NCI-H2171 (cell line): Measurements from ENCODE around the gene DYNC1LI2.
"Not testable (repeated sequence)": the region's sequence is repeated elsewhere in the genome, so short reads cannot be mapped to it uniquely, and the experiment has no call there.

Experiments
- DNase-seq: peaks from one replicate; lab custom pipeline; 2025; lab: John Stamatoyannopoulos, UW

Gene DYNC1LI2

DNA sequence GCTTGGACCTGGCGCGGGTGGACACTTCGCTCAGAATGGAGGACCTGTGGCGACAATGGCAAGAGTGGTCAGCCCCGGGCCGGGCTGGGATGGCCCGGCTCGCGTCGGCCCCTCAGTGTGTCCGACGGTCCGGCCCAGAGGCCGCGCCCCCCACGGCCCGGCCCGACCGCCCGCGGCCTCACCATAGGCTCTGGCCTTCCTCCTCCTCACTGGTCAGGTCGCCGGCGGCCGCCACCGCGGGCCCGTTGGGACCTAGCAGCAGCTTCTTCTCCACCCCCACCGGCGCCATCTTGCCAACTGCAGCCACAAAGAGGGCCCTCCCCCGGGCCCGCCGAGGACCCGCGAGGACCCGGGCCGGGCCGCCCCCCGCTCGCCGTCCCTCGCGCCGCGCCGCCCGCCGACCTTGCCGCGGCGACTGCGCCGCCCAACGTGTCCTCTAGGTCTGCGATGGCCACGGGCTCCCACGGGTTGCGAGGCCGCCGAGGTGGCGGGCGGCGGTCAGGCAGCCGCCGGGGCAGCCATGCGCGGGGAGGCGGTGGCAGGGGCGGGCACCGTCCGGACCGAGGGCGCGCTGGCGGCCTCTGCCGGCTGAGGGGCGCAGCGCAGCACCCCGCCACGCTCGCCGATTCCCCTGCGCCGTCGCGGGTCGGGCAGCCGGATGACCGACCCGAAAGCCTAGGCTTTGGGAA is at the start of gene DYNC1LI2:
Gene DYNC1LI2, minus strand, starts transcription at position 307 of the 689 bp plus-strand sequence. Its CDS starts 18 bp downstream, at position 289.
- peak; percentile 60 for DNase-seq

DNA sequence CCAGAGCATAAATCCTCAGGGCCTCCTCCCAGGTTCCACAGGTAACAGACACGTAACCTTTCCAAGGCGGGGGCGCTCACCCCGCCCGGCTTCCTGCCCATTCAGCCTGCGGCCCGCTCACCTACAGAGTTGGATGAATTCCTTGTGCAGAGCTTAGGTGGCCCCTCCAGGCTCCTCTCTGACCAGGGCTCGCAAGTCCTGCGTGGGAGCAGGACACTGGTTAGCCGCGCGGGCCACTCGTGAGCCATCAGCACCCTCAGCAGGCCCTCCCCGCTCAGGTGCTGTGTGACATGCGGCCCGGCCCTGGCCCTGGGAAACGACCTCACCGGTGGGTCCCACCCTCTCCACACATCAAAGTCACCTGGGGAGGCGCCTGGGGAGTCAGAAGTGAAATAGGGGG is 49.4 kb upstream of the DYNC1LI2 start:
- DNase-seq = no peak

DNA sequence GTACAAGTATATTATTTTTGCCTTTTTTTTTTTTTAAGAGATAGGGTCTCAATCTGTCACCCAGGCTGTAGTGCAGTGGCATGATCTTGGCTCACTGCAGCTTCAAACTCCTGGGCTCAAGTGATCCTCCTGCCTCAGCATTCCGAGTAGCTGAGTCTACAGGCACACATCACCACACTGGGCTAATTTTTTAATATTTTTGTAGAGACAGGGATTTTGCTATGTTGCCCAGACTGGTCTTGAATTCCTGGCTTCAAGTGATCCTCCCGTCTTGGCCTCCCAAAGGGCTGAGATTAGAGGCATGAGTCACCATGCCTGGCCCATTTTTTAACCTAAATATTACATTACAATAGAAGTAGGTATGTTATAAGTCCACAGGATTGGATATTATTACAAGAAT is 46.8 kb upstream of the DYNC1LI2 start:
- no peak for DNase-seq

DNA sequence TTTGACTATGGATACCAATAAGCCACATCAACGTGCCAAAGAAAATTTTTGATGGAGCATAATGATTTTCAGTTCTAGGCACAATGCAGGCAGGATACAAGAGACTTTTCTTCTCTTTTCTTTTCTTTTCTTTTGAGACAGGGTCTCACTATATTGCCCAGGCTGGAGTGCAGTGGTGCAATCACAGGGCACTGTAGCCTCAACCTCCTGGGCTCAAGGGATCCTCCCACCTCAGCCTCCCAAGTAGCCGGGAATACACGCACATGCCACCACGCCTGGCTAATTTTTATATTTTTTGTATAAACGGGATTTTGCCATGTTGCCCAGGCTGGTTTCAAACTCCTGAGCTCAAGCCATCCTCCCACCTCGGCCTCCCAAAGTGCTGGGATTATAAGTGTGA is 42.6 kb upstream of the DYNC1LI2 start:
- not testable (repeated sequence) for DNase-seq

DNA sequence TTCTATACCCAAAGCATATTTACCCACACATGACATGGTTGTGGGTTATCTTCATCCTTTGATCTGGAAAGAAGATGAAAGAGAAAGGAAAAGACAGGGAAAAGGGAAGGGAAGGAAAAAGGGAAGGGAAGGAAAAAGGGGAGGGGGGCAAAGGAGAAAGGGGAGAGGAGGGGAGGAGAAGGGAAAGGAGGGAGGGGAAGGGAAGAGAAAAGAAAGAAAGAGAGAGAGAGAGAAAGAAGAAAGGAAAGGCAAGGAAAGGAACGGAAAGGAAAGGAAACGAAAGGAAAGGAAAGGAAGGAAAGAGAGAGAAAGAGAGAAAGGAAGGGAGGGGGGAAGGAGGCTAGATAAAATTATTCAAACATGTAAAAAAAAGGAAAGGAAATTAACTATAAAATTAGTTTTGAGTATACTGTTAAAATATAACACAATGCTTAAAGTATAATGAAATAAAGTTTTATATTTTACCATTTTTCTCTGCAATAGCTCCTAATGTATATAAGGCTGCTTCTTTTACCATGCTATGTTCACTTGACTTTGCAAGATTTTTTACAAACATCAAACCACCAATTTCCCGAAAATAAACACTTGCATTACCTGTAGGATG is 38.8 kb upstream of the DYNC1LI2 start:
- no peak for DNase-seq

DNA sequence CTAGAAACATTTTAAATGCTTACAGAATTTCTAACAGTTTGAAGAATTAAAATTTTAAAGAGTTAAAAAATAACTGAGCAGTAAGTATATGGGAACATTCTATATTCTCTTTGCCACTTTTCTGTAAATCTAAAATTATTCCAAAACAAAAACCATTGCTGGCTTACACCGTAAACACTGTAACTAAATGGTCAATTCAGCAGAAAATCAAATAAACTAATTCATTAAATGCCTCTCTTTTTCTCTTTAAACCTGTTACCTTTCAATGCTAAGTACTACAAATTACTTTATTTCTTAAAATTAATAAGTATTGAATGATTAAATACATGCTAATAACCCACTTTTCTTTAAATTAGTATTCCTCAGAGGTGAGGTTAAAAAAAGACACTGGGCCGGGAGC is 36.0 kb upstream of the DYNC1LI2 start:
- no peak for DNase-seq

DNA sequence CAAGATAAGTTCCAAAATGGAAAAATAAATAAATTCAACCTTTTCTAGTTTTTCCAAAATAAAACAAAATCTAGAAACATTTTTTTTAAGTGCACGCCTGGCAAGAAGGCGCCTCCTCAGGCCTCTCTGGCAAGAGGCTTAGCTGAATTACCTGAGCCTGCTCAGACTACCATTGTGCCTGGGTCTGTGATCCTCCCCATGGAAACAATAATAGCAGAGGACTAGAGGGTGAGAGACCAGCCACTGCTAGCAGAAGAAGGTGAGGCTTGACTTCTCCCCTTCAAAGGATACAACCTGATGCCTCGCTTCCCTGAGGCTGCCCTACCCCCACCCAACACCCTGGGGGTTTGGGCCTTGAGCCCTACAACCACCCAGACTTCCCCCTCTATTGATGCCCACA is 35.1 kb upstream of the DYNC1LI2 start:
- no peak for DNase-seq

DNA sequence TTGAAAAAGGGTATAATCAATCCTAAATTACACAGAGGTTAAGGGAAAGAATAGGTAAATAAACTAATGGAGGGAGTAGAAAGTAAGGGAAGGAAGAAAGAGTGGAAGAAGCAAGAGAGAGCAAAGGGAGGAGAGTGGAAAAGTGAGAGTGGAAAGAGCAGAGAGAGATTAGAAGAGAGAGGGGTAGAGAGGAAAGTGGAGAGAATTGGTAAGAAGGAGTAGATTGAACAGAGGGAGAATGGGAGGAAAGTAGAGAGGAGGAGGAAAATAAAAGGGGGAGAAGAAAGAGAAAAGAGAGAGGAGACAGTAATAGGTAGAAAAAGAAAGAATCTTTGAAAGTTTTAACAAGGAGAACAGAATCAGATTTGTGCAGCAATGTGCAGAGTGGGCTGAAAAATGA is 25.0 kb upstream of the DYNC1LI2 start:
- DNase-seq = no peak

DNA sequence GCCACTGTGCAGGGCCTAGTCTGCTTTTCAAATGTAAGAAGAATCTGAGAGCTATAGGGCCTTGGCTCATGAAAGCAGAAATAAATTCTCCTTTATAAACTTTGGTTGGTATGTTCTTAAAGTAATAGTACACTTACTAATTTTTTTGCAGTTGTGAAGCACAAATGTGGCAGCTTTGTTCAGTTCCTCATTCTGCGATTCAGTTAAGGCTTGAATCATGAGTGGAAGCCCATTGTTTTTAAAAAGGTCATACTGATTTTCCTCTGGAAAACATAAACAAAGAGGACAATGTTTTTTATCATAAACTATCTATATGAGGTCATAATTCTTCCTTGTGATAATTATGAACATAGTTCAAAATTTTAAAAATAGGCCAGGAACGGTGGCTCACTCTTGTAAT is 23.6 kb upstream of the DYNC1LI2 start:
- DNase-seq = no peak

DNA sequence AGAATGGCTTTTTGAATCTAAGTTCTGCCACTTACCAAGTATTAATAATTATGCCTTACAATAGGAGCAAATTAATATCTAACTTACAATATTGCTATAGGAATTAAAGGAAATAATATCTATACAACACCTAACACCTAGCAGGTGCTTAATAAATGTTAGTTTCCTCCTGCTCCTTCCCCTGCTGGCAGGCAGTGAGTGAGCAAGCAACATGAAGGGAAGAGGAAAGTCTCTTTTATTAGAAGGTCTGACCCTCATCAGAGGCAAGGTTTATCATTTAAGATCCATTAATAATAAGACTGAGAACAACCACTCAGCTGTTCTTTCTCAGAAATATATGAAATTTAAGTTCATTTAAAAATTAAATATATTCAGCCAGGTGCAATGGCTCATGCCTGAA is 6.7 kb upstream of the DYNC1LI2 start:
- DNase-seq = no peak

DNA sequence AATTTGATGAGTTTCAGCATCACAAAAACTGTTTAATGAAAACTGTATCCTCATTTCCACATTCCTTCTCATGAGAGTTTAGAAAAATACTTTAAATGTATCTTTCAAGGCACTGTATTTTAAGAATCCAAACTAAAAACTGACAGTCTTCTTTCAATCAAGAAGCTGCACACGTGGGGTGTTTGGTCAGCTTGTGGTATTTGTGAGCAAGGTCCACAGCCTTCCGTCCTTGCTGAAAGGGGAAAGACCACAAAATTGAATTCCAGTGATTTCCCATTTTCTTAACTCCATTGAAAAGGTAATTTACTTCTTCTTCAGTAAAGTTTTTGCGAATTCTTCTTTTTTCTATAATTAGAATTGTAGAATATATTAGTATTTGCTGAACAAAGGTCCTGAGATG is 3.4 kb upstream of the DYNC1LI2 start:
- DNase-seq = no peak

DNA sequence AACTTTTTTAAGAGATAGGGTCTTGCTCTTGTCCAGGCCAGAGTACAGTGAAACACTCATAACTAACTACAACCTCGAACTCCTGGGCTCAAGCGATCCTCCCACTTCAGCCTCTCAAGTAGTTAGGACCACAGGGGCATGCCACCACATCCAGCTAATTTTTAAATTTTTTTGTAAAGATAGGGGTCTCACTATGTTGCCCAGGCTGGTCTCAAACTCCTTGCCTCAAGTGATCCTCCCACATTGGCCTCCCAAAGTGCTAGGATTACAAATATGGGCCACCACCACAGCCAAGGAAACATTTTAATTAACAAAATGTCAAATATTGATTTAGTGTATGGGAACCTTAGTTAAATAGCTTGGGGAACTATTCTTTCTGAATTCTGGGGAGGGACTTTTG is 2.8 kb upstream of the DYNC1LI2 start:
- DNase-seq = no peak

DNA sequence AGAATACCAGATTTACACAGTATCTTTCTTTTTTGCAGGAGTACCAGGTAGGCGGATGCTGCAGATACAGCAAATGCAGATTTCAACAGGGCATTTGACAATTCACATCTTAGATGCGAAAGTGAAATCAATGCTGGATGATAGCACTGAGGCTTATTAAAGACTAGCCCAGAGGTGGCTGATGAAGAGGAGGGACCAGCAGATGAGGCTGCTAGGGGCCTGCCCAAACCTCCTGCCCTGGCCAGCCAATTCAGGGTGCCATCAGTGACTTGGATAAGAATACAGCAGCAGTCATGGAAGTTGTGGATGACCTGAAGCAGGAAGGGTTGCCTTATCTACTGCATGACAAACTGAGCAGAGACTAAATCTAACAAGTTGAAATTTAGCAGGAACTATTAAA is 1.5 kb upstream of the DYNC1LI2 start:
- no peak for DNase-seq

DNA sequence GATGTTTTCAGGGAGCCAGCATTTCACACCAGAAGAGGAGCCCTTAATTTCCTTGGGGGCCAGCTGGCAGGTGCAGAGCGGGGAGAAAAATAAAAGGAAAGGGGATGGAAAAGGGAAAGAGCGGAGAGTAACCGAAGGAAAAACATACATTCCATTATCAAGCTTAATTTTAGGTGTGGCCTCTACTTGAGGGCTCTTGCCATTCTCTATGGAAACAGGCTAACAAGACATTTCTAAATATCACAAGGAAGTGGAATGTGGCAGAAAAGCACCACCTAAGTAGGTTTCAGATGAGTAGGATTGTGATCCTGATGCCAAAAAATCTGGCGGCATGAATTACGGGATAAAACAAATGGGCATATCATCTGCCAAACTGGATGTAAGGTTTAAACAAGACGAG is 970 bp upstream of the DYNC1LI2 start:
- no peak for DNase-seq

DNA sequence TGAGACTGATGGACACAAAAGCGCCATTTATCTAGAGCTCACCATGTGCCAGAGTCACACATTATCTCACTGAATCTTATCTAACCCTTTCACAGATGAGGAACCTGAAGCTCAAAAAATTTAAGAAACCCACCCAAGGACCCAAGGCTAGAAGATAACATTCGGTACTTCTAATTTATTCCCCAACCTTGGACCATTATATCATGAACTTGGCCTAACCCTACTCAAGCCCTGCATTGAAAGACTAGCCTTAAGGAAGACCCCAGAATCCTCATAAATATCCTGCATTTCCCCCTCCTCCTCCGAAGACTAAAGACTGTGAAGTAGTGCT is 548 bp upstream of the DYNC1LI2 start:
- no peak for DNase-seq

DNA sequence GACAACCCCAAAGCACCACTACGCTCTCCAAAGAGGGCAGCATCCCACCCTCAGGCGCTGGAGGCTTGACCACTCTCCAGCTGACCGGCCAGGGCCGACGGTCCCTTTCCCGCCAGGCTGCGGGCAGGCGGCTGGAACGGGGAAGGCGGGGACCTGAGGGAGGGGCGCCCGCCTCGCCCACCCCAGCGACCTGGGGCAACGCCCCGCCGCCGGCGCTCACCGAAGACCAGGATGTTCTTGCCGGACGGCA is 431 bp downstream of the DYNC1LI2 start:
- no peak for DNase-seq

DNA sequence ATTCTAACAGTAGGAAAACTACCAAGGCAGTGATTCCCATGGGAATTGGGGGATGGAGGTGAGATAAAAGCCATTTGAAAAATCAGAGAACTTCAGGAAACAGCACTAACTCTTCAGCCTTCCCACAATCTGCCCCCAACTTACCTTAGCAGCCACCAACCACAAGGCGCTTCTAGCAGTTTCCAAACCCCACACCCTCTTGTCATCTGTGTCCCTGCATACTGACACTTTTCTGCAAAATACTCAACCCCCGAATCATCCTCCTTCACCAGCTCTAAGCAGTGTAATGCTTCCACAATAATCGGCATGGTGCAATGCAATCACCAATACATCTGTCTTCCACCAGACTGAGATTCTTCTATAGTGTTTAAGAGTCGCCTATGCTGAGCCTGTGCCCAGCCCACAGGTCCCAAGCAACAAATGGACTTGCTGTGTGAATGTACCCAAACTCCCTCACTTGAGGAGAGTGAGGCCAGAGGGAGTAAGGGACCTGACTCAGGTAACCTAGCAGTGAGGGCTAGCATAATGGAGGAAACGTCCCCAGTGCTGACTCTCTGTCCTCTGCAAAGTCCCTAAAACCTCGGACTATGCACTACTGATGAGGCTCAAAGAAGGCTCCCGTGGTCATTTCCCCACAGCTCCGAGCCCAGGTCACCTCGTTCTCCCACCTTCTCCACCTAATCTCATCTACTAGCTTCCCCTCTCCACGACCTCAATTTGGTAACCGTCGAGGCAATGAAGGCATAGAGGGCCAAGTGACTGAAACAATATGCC is 943 bp downstream of the DYNC1LI2 start:
- no peak for DNase-seq

DNA sequence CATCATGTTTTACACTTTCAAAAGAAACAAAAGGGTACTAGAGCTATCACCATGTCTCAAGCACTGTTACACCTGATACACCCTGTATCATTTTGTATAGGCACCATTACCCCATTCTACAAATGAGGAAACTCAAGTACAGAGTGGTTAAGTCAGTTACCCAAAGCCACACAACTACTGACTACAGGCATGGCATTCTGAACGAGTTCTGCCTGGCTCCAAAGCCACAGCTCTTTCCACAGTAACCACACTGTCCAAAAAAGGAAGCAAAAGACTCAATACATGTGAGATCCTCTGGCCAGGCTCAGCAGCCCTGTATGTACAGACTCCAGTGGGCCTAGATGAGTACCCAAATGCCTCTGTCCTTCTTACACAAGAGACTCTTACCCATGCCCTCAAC is 4.7 kb downstream of the DYNC1LI2 start:
- DNase-seq = no peak

DNA sequence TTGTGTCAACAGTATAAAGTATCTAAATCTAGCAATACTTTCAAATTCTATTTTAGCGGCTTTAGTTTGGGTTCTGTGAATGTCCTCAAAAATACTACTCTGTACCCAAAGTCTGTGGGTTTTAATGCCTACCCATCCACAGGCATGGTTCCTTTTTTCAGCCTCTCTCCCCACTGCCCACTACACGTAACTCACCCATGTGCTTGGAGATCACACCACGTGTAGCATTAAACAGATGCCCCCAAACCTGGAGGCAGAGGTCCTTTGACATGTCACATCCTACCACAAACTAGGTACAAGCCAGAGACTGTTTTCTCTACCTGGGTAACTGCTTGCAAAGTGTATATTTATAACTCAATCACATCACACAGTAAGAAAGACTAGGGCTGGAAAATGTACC is 5.4 kb downstream of the DYNC1LI2 start:
- no peak for DNase-seq

DNA sequence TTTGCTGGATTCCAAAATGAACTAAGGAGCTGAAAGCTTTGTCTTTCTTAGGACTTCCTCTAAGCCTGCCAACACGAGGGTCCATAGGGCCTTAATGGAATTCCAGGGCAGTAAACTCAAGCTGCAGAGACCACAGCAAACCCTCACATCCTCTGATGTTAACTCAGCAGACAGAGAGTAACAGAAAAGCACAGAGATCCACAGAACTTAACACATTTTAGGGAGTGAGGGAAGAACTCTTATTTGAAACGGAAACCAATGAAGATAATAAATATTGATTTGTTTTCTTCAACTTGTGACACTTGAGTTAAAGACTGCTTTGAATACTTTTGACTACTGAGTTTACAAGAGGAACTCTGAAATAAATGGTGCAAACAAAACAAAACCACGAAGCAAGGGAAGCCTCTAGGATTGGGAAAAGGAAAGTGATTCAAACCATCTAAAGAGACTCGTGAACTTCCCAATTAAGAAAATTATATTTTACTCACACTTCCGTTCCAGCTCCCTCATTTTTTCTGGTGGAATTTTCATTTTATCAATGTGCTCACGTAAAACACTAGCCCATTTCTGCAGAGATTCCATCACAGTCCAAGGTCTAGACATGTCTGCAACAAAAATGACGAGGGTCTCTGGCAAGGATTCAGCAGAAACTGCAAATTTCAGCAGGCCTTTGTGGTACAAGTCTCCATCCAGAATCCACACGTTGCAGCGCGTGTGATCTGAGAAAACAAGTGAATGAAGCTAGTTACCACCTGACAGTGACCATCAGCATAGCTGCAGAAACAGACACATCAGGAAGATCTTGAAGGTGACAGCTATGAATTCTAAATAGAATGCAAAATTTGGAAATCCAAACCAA is 9.2 kb downstream of the DYNC1LI2 start:
- DNase-seq = no peak

DNA sequence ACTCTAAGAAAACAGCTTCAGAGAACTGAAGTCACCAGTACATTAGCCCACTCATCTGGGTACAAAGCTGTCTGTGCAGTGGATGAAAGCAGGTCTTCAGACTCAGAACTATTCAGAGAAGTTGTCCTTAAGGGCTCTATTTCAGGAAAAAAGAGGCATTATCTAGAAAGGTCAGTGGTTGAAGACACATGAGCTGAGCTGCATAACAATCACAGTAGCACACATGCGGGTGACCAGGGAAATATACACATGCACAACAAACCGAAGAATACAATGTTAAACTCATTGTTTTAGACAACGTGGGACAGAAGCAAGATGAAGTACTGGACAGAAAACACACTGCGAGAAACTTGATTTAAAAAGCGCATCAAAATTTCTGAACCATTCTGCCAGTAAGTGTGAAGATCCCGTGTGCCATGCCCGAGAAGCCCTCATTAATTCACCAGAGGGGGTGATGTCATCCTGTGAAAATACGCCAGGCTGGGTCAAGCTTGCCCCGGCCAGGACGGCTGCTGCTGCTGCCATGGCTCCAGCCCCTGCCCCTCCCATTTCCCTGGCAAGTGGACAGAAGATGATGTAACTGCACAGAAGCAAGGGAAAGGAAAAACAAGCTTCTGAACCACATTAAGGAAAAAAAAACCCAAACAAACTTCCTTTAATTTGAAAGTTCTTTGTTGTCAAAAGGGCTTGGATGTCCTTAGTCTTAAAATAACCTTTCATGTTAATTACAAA is 10.1 kb downstream of the DYNC1LI2 start:
- no peak for DNase-seq

DNA sequence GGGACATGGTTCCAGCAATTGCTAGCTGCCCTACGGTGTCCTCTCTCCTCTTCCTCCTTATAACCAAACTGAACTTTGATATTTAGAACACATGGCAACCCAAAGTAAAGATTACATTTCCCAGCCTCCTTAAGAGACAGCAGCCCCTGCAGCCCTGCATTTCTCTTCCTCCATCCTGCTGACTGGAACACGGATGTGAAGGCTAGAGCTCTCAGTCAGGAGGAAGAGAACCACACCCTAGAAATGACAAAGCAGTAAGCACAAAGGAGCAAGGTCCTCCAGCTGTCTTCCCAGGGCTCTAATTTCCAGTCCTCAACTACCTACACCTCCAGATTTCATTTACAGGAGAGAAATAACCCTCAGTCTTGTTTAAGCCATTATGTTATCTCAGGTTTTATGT is 10.9 kb downstream of the DYNC1LI2 start:
- no peak for DNase-seq
